GM12878 (cell line): ENCODE data around the gene TESK2. TPM values are rescaled to one million over a fixed set of nuclear protein-coding genes. Genes with fewer than 3 reads are reported as not detected.

Source experiments
- ATAC-seq: fragments of 200-7000 bp; cut with Tn5 transposase; 3 replicates; pipeline ENCODE4 v1.9.1; 2020; ENCODE audit warnings: mild to moderate bottlenecking, moderate library complexity
- BruUV-seq: library from RNA; stranded (reverse); fragments of 400-500 nt; replicated peaks from 2 replicates; lab custom pipeline; 2021; lab: Mats Ljungman, UMichigan
- CTCF ChIA-PET: fragments of 300-600 bp; sonication (Branson Sonifier 250); formaldehyde crosslinking; extraction: SDS; loops from one replicate; lab custom pipeline; 2021; ENCODE audit warnings: inconsistent platforms; lab: Yijun Ruan, JAX
- POLR2A ChIA-PET: fragments of 350-600 bp; formaldehyde crosslinking; extraction: SDS; loops from one replicate; lab custom pipeline; 2021; ENCODE audit warnings: inconsistent platforms; lab: Charles Lee
- RAD21 ChIA-PET: fragments of 300-600 bp; sonication (Branson Sonifier 250); formaldehyde crosslinking; loops from one replicate; lab custom pipeline; 2023; ENCODE audit warnings: antibody characterized with exemption; ENCODE audit not compliant: unreplicated experiment; lab: Charles Lee
- SMC1A ChIA-PET: fragments of 300-600 bp; sonication (Branson Sonifier 250); formaldehyde crosslinking; loops from one replicate; lab custom pipeline; 2023; ENCODE audit not compliant: unreplicated experiment, uncharacterized antibody; lab: Charles Lee
- DNase-seq: peaks from one replicate; pipeline ENCODE4 v3.0.0-alpha.2; 2011; ENCODE audit warnings: low read depth, low spot score
- FAIRE-seq: peaks from 3 replicates; lab custom pipeline; 2011; peaks lifted over from hg19 to GRCh38; lab: Jason Lieb, UNC
- H2AFZ ChIP-seq: 2 replicates; pipeline ENCODE4 v1.6.0; 2011; ENCODE audit warnings: low read depth, low read length, control low read depth; ENCODE audit not compliant: control insufficient read depth
- H3K27ac ChIP-seq: 2 replicates; pipeline ENCODE4 v1.5.1; 2011; ENCODE audit warnings: control low read depth; ENCODE audit not compliant: control insufficient read depth, insufficient read depth
- H3K27me3 ChIP-seq, 2 experiments: replicated peaks in 1 of 2; 2 replicates each; pipeline versions ENCODE4 v1.6.0 to v1.6.1; 2011; ENCODE audit warnings: low read length in 1 of 2; ENCODE audit not compliant: control insufficient read depth in 2 of 2, insufficient read depth in 2 of 2
- H3K36me3 ChIP-seq, 2 experiments: 2 replicates each; pipeline ENCODE4 v1.5.1; 2011; ENCODE audit warnings: low read length in 1 of 2; ENCODE audit not compliant: control insufficient read depth in 2 of 2, insufficient read depth in 2 of 2
- H3K4me1 ChIP-seq: 2 replicates; pipeline ENCODE4 v1.6.1; 2011; ENCODE audit warnings: mild to moderate bottlenecking, low read length, moderate library complexity, mixed read lengths; ENCODE audit not compliant: control insufficient read depth, insufficient read depth
- H3K4me2 ChIP-seq: 2 replicates; pipeline ENCODE4 v1.6.0; 2011; ENCODE audit warnings: control low read depth; ENCODE audit not compliant: control insufficient read depth, insufficient read depth
- H3K4me3 ChIP-seq: fragments of 200-600 bp; sonication (generic); 2 replicates; pipeline ENCODE4 v1.5.1; 2016
- H3K79me2 ChIP-seq: 2 replicates; pipeline ENCODE4 v1.6.0; 2011; ENCODE audit warnings: low read length; ENCODE audit not compliant: control insufficient read depth, insufficient read depth
- H3K9ac ChIP-seq: 2 replicates; pipeline ENCODE4 v1.8.0; 2011; ENCODE audit warnings: low read length, control low read depth, mixed read lengths; ENCODE audit not compliant: control insufficient read depth, insufficient read depth
- H3K9me3 ChIP-seq: replicated peaks from 3 replicates; pipeline ENCODE4 v1.5.1; 2011; ENCODE audit warnings: mild to moderate bottlenecking, low read length; ENCODE audit not compliant: control insufficient read depth, insufficient read depth
- H4K20me1 ChIP-seq: 2 replicates; pipeline ENCODE4 v1.6.0; 2011; ENCODE audit not compliant: control insufficient read depth, insufficient read depth
- ASH2L ChIP-seq: fragments of 300-600, 200-600 bp; sonication (generic); IDR thresholded peaks from 2 replicates; pipeline ENCODE4 v1.6.1; 2017; ENCODE audit warnings: low read depth, mild to moderate bottlenecking, borderline replicate concordance
- HDGF ChIP-seq: fragments of 450-650 bp; IDR thresholded peaks from 2 replicates; pipeline ENCODE4 v1.6.1; 2016; ENCODE audit warnings: antibody characterized with exemption
- PAX5 ChIP-seq: IDR thresholded peaks from 2 replicates; pipeline ENCODE4 v1.6.1; 2011; ENCODE audit warnings: low read depth, low read length, borderline replicate concordance
- PRDM15 ChIP-seq: fragments of 450-650 bp; formaldehyde crosslinking; IDR thresholded peaks from 2 replicates; pipeline ENCODE4 v1.4.0; 2020; ENCODE audit warnings: mild to moderate bottlenecking, moderate library complexity
- RELB ChIP-seq: fragments of 450-650 bp; IDR thresholded peaks from 2 replicates; pipeline ENCODE4 v1.6.1; 2017; ENCODE audit warnings: low read depth, mild to moderate bottlenecking, moderate library complexity
- USF1 ChIP-seq: IDR thresholded peaks from 2 replicates; pipeline ENCODE4 v1.6.1; 2011; ENCODE audit warnings: borderline replicate concordance, low read depth, mild to moderate bottlenecking, moderate library complexity, mixed read lengths, low read length; ENCODE audit not compliant: insufficient read depth; ENCODE audit errors: extremely low read length
- ZZZ3 ChIP-seq: IDR thresholded peaks from 2 replicates; pipeline ENCODE4 v1.6.1; 2011; ENCODE audit warnings: low read depth; ENCODE audit not compliant: control insufficient read depth, insufficient read length
- WGBS: methylation state at CpG from one replicate; pipeline ENCODE4 v1.1.6; 2016; ENCODE audit warnings: low lambda C conversion rate; ENCODE audit not compliant: insufficient replicate concordance, insufficient coverage; ENCODE audit errors: missing lambda C conversion rate; 5-methylcytosine and 5-hydroxymethylcytosine counted together
- in situ Hi-C: fragments of 300-500 bp; cut with MboI; formaldehyde crosslinking; loops from 9 replicates; pipeline ENCODE4 v1.14.3; 2018; ENCODE audit warnings: mixed read lengths
- intact Hi-C: fragments of 100-400 bp; cut with micrococcal nuclease; formaldehyde crosslinking; loops from one replicate; pipeline ENCODE4 v1.14.2; 2022; ENCODE audit not compliant: unreplicated experiment
- polyA plus RNA-seq, 11 experiments: library from polyadenylated mRNA; depleted of rRNA in 4 of 11; unstranded in 6 of 11; stranded (reverse) in 5 of 11; fragments of >200 nt; fragmentation: Nextera tagmentation in 4 of 11; fragmentation: Illumina TruSeq in 1 of 11; extraction: Ambion mirVana in 4 of 11; extraction: Trizol in 1 of 11; gene quantifications; 1 replicate in 1 of 11; 2 replicates in 10 of 11; pipeline versions ENCODE4 v1.2.1 to v1.2.3, GENCODE V29; 2011 to 2016; ENCODE audit warnings: inconsistent platforms in 2 of 11, missing spikeins in 2 of 11, low read depth in 1 of 11
- total RNA-seq, 4 experiments: library from RNA; depleted of rRNA in 3 of 4; stranded (reverse); fragments of >200 nt in 3 of 4; fragmentation: Illumina TruSeq in 1 of 4; extraction: Trizol in 1 of 4; gene quantifications; 2 replicates each; pipeline versions ENCODE4 v1.2.1 to v1.2.3, GENCODE V29; 2013 to 2021

Gene TESK2
- total and polyA plus RNA-seq, 10 of the 15 experiments (the other 5 are each of a cell fraction or from before 2014, with no cell fraction given): 2.2 to 10.0 (median 5.7) TPM

- H3K9me3 ChIP-seq: no peaks in the 10 kb centered on the region; the same call in 2 of the 3 replicates
- H3K4me2 ChIP-seq: peak overlapping the region; percentile 44
- no peak overlapping the region; the same call in 1 of the 2 replicates for H3K9ac ChIP-seq
- no peaks in the 10 kb centered on the region for H3K36me3 ChIP-seq
- CTCF ChIA-PET: interaction anchor here (0.9 to 1.0 kb wide), 2 partner anchors 11 to 171 kb away, joined by 3 read pairs; no protein-coding TSS in a partner anchor
- H3K79me2 ChIP-seq: no peaks in the 10 kb centered on the region; the same call in 1 of the 2 replicates
- no peak for TF ChIP-seq PAX5
- no peak for TF ChIP-seq ASH2L
- no peak for TF ChIP-seq HDGF
- no peak for TF ChIP-seq PRDM15 (CRISPR knock-in tag)
- TF ChIP-seq RELB: no peak
- no peak for TF ChIP-seq USF1
- TF ChIP-seq ZZZ3: no peak
- TF ChIP-seq, all 136 proteins: peak for 0
- WGBS: 79% methylated on average over 5 of the region's 5 CpGs
- BruUV-seq: no TSS peak
- Histone ChIP-seq H3K4me3 (peak overlapping the region; percentile 46), H3K27me3 (no peaks in the 10 kb centered on the region), H2AFZ (peak overlapping the region; percentile 58), H3K4me1 (peaks cover 10% of the 10 kb centered on the region; the same call in 1 of the 2 replicates), H3K27ac (peak overlapping the region; percentile 37; the same call in 1 of the 2 replicates), H4K20me1 (no peaks in the 10 kb centered on the region)
- no peak for DNase-seq
- ChIA-PET SMC1A (interaction anchor here (0.9 to 9.2 kb wide), 4 partner anchors 10 to 117 kb away, joined by 3 to 57 read pairs (median 10); partner anchors contain the start of genes MUTYH and TOE1), RAD21 (interaction anchor here (1.0 kb wide), 1 partner anchor 19 kb away, joined by 4 read pairs; the partner anchor contains the start of genes MUTYH and TOE1), POLR2A (interaction anchor here (0.7 to 1.8 kb wide), 4 partner anchors 12 to 269 kb away, joined by 3 to 6 read pairs (median 4); no protein-coding TSS in a partner anchor)
- ATAC-seq: no peak
- intact Hi-C loops: no loop called here
- in situ Hi-C loops: no loop called here
- no peak for FAIRE-seq
These were observed 169.5 kb downstream of the TESK2 start for GRCh38 chr1:45321444-45321843.
